Heart left ventricle (tissue), 16 donors: ENCODE data around the gene NWD2. TPM values are rescaled to one million over a fixed set of nuclear protein-coding genes. Genes with fewer than 3 reads are reported as not detected.

Source experiments
- ATAC-seq, 4 donors: fragments of 200-7000 bp; cut with Tn5 transposase; one replicate each; pipeline ENCODE4 v1.9.1; 2020 to 2022; ENCODE audit warnings: moderate library complexity in 4 of 4, mild to moderate bottlenecking in 3 of 4, moderate number of reproducible peaks in 1 of 4
- DNase-seq, 5 donors: peaks; one replicate each; pipeline ENCODE4 v3.0.0-alpha.2; 2020
- H3K27ac ChIP-seq, 12 donors: fragments of 200-600 bp; sonication (generic) in 4 of 12; one replicate each; pipeline versions ENCODE4 v1.5.0 to v1.8.0; 2016 to 2022; ENCODE audit warnings: mild to moderate bottlenecking in 2 of 12
- H3K27me3 ChIP-seq, 9 donors: fragments of 200-600 bp; sonication (generic) in 2 of 9; one replicate each; pipeline versions ENCODE4 v1.5.1 to v1.8.0; 2016 to 2022; ENCODE audit warnings: mild to moderate bottlenecking in 3 of 9
- H3K36me3 ChIP-seq, 9 donors: fragments of 200-600 bp; sonication (generic) in 2 of 9; one replicate each; pipeline versions ENCODE4 v1.5.0 to v1.8.0; 2018 to 2022; ENCODE audit warnings: mild to moderate bottlenecking in 2 of 9
- H3K4me1 ChIP-seq, 12 donors: fragments of 200-600 bp; sonication (generic) in 4 of 12; one replicate each; pipeline versions ENCODE4 v1.5.0 to v1.8.0; 2016 to 2022; ENCODE audit warnings: mild to moderate bottlenecking in 3 of 12
- H3K4me3 ChIP-seq, 12 donors: fragments of 200-600 bp; sonication (generic) in 4 of 12; one replicate each; pipeline versions ENCODE4 v1.5.0 to v1.8.0; 2017 to 2022; ENCODE audit warnings: mild to moderate bottlenecking in 9 of 12, moderate library complexity in 4 of 12
- H3K9me3 ChIP-seq, 12 donors: fragments of 200-600 bp; sonication (generic) in 4 of 12; one replicate each; pipeline versions ENCODE4 v1.5.0 to v1.8.0; 2016 to 2022; ENCODE audit warnings: mild to moderate bottlenecking in 1 of 12
- CTCF ChIP-seq, 12 donors: fragments of 200-600 bp; sonication (generic) in 4 of 12; IDR thresholded peaks; one replicate each; pipeline versions ENCODE4 v1.5.0 to v1.8.0; 2018 to 2022; ENCODE audit warnings: antibody characterized with exemption in 12 of 12, mild to moderate bottlenecking in 5 of 12
- POLR2A ChIP-seq, 2 donors: fragments of 450-650 bp; IDR thresholded peaks; one replicate each; pipeline ENCODE4 v1.6.1; 2017; ENCODE audit warnings: antibody characterized with exemption in 2 of 2, mild to moderate bottlenecking in 2 of 2, moderate library complexity in 2 of 2
- WGBS, 4 donors: extraction: QIAGEN DNeasy Blood & Tissue Kit in 2 of 4; methylation state at CpG; one replicate each; pipeline versions ENCODE4 v1.1.5 to v1.1.7; 2013 to 2018; 5-methylcytosine and 5-hydroxymethylcytosine counted together
- intact Hi-C, 10 donors: fragments of 100-400 bp; cut with DNase I; formaldehyde crosslinking; loops; one replicate each; pipeline versions ENCODE4 v1.11.1 to v1.14.2; 2022
- polyA plus RNA-seq, 2 donors: library from polyadenylated mRNA; stranded (reverse); fragments of 200-250 nt; gene quantifications; one replicate each; pipeline ENCODE4 v1.2.3, GENCODE V29; 2013
- total RNA-seq, 9 donors: library from RNA; depleted of rRNA in 2 of 9; stranded (reverse); fragments of >200 nt in 2 of 9; fragmentation: NEBNext Ultra II Directional in 3 of 9; extraction: Animal tissue kit (Norgen Biotek cat#: 25700) in 3 of 9; gene quantifications; one replicate each; pipeline versions ENCODE4 v1.1.0 to v1.2.4, GENCODE V29; 2016 to 2023
- donor health status: ischemic (EF 13 %, LVEDD 7.1; RV severe dilation, severe dysfunction).
- donor health status: healthy with polysubstance abuse.
- donor health status: DM: no; HTN: yes; CAD: no.
- donor health status: DM: no; HTN: no; CAD: no.
- donor health status: ischemic (EF 25% LVEDD 6.9; RV normal size, moderate dysfunction).
- donor health status: ischemic (EF 25% LVEDD 5.7; RV mildly dilated, moderate dysfunction).
- donor health status: healthy.
- donor health status: DM: yes; HTN: yes; CAD: no.
- donor health status: ischemic (EF 35%, LVEDD 5.7; RV mildly dilated, moderate dysfunction).
- donor health status: nonischemic (EF 11% LVEDD 7.7; RV severe dilation, severe dysfunction).
- donor health status: DM: yes; HTN: yes; CAD: no.
- donor health status: PGD.
- donor health status: ischemic (EF 29% LVEDD 5.4; RV normal size, mild dysfunction).
- donor health status: nonischemic (EF 23%, LVEDD 6.1; RV moderate dilation, normal function).

The NWD2 gene
- total and polyA plus RNA-seq, 11 donors = under 0.01 to 0.16 (median 0.05) TPM; not detected in 5

GRCh38 chr4:37365888-37366287, 121.3 kb downstream of the NWD2 start:
- H3K27ac ChIP-seq = no peak overlapping the region
- ATAC-seq (no peak), DNase-seq (no peak)
- H3K4me1 ChIP-seq = no peaks in the 10 kb centered on the region
- intact Hi-C loops = no loop called here
- no peak overlapping the region for H3K4me3 ChIP-seq
- TF ChIP-seq CTCF (IDR thresholded peaks at IDR 0.05) (no peak), POLR2A (IDR thresholded peaks at IDR 0.05) (no peak)
- H3K27me3 ChIP-seq = no peaks in the 10 kb centered on the region
- H3K9me3 ChIP-seq = no peaks in the 10 kb centered on the region
- no peaks in the 10 kb centered on the region for H3K36me3 ChIP-seq

GRCh38 chr4:37367901-37368300, 123.4 kb downstream of the NWD2 start:
- no peak overlapping the region for H3K4me3 ChIP-seq
- no peaks in the 10 kb centered on the region for H3K36me3 ChIP-seq
- no peak for DNase-seq
- H3K27ac ChIP-seq = no peak overlapping the region
- H3K9me3 ChIP-seq = no peaks in the 10 kb centered on the region
- 73 to 92% (median 79%) methylated on average over 3 of the region's 3 CpGs for whole genome bisulfite sequencing, 4 donors
- intact Hi-C loops = no loop called here
- ATAC-seq = no peak
- H3K27me3 ChIP-seq = peaks cover 0 to 3% (median 0%) of the 10 kb centered on the region in 9 donors
- no peaks in the 10 kb centered on the region for H3K4me1 ChIP-seq
- TF ChIP-seq CTCF (IDR thresholded peaks at IDR 0.05) = no peak
- no peak for TF ChIP-seq POLR2A (IDR thresholded peaks at IDR 0.05)

GRCh38 chr4:37370052-37370451, 125.5 kb downstream of the NWD2 start:
- Histone ChIP-seq H3K4me3 (no peak overlapping the region), H3K27ac (no peak overlapping the region), H3K4me1 (no peaks in the 10 kb centered on the region), H3K27me3 (peaks cover 0 to 6% (median 0%) of the 10 kb centered on the region in 9 donors), H3K9me3 (no peaks in the 10 kb centered on the region), H3K36me3 (no peaks in the 10 kb centered on the region)
- WGBS, 4 donors = 87 to 95% (median 93%) methylated on average over 2 of the region's 2 CpGs
- no peak for DNase-seq
- intact Hi-C loops = loop anchor here in 1 of 10 donors (10.0 kb wide), 1 partner anchor 1015 kb away; no protein-coding TSS in a partner anchor
- TF ChIP-seq POLR2A (IDR thresholded peaks at IDR 0.05) (no peak), CTCF (IDR thresholded peaks at IDR 0.05) (no peak)
- no peak for ATAC-seq

- Histone ChIP-seq H3K4me1 (no peaks in the 10 kb centered on the region), H3K27me3 (peaks cover 0 to 25% (median 0%) of the 10 kb centered on the region in 9 donors), H3K9me3 (no peaks in the 10 kb centered on the region), H3K4me3 (no peak overlapping the region), H3K27ac (no peak overlapping the region), H3K36me3 (no peaks in the 10 kb centered on the region)
- no peak for ATAC-seq
- DNase-seq = no peak
- intact Hi-C loops = loop anchor here in 4 of 10 donors (10.0 kb wide), 2 partner anchors 966 to 1026 kb away; no protein-coding TSS in a partner anchor
- TF ChIP-seq CTCF (IDR thresholded peaks at IDR 0.05) (no peak), POLR2A (IDR thresholded peaks at IDR 0.05) (no peak)
- WGBS, 4 donors = 37 to 46% (median 42%) methylated on average over 9 of the region's 9 CpGs
Measured at GRCh38 chr4:37381040-37381668, 136.6 kb downstream of the NWD2 start.
